ENCODE results near the gene MESD.
A peak's percentile ranks its signal among the peaks of the same experiment; 100 is the strongest.

The MESD gene

DNA sequence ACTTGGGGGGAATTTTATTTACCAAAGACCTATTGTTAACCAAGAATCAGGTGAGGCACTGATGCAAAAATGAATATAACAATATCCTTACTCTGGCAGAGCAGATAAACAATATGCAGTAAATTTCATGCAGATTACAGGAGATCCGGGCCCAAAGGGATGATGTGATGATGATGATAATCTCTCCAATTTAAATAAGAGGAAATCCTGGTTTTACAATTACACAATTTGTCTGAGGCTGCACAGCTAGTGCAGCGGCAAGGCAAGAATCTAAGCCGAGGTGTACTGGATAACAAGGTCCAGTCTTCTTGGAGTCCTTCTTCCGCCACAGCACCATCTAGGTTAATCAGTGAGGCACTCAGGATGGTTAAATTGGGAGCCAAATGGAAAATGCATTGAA is 2.4 kb upstream of the MESD start:
- no peak for FAIRE-seq
- DNase-seq (ENCODE audit: insufficient read length, low spot score) = no peak

DNA sequence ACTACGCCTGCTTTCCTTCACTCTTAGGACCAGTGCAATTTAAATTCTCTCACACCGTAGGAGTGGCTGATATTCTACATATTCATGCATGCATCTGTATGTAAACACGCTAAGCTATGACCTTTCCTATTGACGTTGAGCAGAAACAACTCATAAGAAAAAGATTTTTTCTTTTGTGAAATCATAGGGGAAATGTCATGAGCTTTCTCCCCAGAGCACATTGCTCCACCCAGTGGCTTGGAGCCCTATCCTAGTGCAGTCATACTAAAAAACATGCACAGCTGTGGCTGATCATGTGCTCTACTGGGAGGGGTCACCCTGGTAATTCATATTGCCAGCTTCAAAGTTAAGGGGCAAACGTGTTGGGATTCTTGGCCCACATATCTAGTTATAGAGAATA is 1.8 kb upstream of the MESD start:
- DNase-seq (ENCODE audit: insufficient read length, low spot score) = no peak
- FAIRE-seq = no peak

DNA sequence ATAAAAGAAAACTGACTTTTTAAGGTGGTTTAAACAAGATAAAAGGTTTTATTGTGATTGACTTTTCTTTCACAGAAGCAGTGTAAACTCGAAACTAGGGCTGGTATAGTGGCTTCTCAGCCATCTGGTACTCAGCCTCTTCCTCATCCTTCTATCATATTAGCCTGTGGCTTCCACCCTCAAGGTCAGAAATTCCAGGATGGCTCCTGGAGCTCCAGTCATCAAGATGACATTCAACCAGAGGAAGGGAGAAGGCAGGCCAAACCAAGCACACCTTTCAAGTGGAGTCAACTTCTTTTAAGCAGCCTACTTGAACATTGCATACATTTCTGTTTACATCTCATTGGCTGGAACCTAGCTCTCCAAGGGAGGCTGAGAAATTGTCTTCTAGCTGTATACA is 1.3 kb upstream of the MESD start:
- DNase-seq (ENCODE audit: insufficient read length, low spot score) (no peak), FAIRE-seq (no peak)

DNA sequence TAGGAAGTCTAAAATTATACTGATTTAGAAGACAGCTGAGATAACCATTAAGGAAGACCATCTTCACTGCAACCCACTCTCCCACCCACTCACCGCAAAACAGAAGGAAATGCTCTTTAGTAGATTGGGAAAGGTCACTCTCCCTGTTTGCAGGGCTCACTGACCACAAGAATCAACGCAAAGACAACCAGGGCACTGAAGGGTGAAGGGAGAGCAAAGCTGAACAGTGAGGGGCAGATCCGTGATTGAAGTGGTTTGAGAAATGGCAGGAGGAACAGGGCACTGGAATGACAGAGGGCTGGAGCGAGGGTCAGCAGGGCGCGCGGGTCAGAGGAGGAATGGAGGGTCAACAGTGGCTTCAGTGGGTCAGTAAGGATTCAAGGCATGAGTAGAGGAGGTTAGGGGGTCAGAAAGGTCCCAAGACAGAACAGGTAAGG is 520 bp downstream of the MESD start:
- DNase-seq (ENCODE audit: insufficient read length, low spot score) = peak; percentile 18
- no peak for FAIRE-seq

DNA sequence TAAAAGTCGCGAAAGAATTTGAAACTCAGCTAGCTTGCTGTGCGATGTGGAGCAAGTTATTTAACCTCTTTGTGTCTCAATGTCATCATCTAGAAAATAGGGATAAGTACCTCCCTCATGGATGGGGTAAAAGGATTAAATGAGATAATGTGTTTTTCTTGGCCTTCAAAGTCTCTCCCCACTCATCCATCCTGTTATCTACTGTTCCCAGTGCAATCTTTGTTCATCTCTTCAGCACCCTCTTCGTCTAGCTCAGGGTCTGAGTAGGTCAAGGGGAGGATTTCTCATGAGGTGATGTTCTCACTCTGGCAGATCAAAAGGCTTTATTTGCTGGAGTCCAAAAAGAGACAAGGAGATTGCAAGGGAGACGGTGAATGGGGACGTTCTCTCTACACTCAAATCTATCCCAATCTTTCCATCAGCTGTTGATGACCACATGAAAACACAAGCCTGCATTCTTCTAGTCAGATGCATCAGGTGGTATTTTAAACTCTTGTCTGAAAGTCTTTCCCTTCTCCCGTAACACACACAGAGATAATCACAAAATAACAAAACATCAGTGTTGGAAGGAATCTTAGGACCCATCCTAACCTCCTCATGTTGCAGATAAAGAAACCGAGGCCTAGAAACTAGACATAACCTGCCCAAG is 1.3 kb downstream of the MESD start:
- DNase-seq (ENCODE audit: insufficient read length, low spot score) = no peak
- FAIRE-seq = no peak

DNA sequence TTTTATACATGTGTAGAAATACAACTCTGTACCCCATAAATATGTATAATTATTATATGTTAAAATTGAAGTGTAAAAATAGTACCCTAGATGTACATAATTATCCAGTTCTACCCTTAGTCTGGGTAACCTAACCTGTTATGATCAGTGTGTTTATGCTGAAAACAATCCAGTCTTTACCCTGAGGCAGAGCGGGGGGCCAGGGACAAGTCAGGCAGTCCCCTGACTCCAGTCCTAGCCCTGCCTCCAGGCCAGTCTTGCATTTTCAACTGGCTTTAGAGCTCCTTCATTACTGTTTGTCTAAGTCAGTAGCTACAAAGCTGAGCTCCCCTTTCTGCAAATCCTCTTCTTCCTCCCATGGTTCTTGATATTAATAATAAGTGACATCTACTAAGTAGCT is 3.1 kb downstream of the MESD start:
- no peak for DNase-seq (ENCODE audit: insufficient read length, low spot score)
- FAIRE-seq = no peak

DNA sequence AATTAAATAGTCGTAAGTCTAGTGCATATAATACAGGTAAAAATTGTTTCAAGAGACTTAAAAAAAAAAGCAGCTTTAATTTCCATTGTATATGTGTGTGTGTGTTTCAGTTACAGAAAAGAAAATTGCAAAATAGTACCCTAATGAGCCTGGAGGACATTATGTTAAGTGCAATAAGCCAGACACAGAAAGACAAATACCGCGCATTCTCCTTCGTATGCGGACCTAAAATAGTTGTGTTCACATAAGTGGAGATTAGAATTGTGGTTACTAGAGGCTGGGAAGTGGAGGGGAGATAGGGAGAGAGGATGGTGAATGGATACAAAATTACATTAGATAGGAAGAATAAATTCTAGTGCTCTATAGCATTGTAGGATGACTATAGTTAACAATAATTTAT is 3.6 kb downstream of the MESD start:
- FAIRE-seq = no peak

DNA sequence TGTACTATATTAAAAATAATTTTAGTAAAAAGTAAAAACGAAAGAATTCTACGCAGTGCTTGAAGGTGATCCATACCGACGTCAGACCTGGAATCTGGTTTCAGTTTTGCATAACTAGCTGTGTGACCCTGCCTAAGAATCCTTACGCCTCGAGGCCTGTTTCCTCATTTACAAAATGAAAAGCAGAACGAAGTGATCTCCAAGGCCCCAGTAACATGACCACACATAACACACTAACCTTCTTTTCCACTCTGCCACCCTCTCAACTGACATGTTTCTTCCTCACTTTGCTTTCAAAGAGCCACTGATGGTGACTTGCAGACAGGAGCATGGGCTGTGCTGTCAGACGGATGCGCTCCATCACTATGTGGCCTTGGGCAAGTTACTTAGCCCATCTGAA is 4.8 kb downstream of the MESD start:
- DNase-seq (ENCODE audit: insufficient read length, low spot score) (no peak), FAIRE-seq (no peak)

More for the DNA sequence above, 3.6 kb downstream of the MESD start:
- no peak for DNase-seq (ENCODE audit: insufficient read length, low spot score)

DNA sequence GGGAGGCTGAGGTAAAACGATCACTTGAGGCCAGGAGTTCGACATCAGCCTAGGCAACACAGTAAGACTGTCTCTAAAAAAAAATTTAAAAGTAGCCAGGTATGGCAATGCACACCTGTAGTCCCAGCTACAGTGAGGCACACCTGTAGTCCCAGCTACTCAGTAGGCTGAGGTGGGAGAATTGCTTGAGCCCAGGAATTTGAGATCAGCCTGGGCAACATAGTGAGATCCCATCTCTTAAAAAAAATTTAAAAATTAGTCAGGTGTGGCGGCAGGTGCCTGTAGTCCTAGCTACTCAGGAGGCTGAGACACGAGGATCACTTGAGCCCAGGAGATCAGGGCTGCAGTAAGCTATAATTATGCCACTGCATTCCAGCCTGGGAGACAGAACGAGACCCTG is 6.8 kb downstream of the MESD start:
- DNase-seq (ENCODE audit: insufficient read length, low spot score) (no peak), FAIRE-seq (no peak)

DNA sequence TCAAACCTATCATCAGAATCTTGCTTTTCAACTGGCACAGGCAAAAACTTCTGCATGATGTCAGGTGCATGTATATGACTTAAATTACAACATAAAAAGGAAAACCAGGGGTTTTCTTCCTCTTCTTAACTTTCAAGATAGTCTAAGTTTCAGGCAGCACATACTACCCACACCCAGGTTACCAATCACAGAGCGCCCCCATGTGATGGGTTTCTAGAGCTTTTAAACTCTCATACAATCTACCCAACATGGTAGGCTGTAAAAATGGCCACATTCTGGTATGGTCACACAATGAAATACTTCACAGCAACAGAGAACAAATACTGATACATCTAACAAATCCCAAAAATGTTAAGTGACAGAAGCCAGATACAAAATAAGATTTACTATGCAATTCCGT is 7.4 kb downstream of the MESD start:
- no peak for FAIRE-seq
- no peak for DNase-seq (ENCODE audit: insufficient read length, low spot score)

DNA sequence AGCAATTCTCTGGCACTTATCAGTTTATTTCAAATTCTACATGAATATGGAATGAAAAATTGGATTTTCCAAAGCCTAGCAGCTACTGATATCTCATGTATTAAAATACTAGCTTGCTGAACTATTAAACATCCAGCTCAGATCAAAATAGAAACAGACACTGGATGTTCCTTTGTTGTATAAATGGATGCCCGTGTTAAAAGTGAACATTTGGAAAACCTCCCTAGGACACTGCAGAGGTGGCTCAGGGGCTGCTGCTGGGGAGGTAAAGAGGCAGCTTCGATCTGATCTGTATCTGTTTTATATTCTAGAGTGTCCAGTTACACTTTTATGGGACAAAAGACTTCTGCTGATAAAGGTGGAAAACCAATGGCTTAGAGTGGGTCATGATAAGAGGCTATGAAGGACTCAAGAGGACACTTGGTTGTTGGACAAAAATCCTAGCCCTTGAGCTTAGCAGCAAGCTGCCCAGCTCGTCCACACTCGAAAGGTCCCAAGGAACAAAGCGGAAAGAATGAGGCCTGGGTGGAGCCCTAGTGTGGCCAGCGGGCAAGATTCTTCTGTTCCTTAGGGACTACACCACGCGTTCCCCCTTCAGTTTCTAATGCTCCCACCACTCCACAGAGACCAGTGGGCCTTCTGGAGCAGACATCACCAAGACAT is 9.9 kb downstream of the MESD start:
- FAIRE-seq = no peak
- DNase-seq (ENCODE audit: insufficient read length, low spot score) = no peak

DNA sequence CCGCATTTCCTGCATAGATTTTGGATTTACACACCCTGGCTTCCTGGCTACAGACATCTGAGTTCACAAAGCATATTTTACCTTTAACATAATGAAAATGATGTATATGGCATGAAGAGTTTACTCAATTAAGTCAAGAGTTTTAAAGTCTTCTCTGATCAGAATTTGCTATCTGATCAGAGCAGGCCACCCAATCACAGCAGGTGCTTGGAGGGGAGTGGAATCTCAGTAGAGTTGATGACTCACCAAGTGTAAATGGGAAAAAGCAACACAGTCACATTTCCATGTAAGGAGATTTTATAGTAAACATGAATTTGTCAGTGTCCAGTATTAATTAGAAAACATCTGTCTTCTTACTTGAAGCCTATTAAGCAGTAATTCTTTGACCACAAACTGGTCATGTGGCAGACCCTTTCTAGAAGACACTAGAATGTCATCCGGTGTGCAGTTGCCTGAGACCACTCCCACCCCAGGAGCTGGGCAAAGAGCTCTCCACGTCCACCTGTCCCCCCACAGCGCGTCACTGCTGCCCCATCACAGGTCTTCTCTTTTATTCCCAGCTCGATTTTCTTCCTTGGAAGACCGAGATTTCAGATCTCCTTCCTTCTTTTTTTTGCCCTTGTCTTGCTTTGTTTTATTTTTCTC is 10.8 kb downstream of the MESD start:
- FAIRE-seq (no peak), DNase-seq (ENCODE audit: insufficient read length, low spot score) (no peak)

DNA sequence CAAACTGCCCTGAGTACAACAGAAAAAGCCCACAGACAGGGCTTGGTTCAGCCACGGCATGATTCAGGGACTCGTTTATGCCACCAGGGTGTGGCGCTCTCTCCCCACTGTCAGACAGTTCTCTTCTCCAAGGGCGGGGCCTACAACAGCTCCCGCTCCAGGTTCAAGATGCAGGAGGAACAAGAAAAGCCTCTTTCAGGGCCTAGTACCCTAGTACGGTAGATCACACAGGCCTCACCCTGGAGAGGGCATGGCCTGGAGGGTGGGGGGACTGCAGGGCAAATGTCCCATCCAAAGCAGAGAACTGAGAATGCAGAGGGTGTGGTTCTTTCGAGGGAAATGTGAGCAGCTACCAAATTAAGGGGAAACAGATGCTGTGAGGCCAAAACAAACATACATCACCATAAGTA is 12.0 kb downstream of the MESD start:
- FAIRE-seq = no peak
- DNase-seq (ENCODE audit: insufficient read length, low spot score) = no peak

DNA sequence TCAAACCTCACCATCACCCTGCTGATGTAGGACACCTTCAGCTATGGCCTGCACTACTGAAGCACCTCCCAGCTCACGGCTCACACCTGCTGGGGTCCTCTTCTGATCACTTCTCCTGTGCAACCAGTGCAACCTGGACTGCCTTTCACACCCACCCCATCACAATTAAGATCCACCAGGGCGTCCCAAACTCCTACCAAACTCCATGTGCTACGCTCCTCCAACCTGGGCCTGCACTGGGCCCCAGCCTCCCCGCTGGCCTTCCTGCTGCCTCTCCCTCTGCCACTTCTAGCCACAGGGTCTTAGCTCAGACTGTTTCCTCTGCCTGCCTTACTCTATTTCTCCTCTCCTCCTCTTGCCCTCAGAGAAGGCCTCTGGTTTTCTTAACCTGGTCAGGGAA is 12.8 kb downstream of the MESD start:
- FAIRE-seq (no peak), DNase-seq (ENCODE audit: insufficient read length, low spot score) (no peak)

DNA sequence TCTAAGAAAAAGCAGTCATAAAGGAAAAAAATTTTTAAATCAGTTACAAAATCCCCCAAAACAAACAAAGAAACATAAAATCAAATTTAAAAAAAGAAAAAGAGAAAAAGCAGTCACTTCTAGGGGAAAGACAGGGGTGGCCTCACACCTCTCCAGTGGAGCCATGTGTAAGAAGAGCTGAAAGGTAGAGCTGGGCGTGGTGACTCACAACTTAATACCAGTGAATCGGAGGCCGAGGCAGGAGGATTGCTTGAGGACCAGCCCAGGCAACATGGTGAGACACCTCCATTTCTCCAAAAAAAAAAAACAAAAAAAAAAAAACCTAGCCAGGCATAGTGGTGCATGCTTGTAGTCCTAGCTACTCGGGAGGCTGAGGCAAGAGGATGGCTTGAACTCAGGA is 14.7 kb downstream of the MESD start:
- no peak for DNase-seq (ENCODE audit: insufficient read length, low spot score)
- no peak for FAIRE-seq

DNA sequence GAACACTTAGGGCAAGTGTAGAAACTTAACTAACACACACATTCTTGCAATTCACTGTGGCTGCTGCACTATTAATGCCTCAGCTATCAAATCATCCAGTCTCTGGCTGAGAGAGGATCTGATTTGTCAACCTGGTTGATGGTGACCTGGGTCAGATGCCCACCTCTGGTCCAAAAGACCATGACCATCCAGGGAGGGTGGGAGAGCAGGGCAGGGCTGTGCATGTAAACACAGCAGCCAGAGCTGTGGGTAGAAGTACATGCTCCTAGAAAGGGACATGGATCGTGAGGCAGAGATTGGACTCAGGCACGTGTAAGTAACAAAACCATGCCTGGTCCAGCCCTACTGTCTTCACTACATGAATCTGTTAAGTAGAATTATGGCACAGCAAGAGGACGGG is 17.3 kb downstream of the MESD start:
- DNase-seq (ENCODE audit: insufficient read length, low spot score) (no peak), FAIRE-seq (no peak)

DNA sequence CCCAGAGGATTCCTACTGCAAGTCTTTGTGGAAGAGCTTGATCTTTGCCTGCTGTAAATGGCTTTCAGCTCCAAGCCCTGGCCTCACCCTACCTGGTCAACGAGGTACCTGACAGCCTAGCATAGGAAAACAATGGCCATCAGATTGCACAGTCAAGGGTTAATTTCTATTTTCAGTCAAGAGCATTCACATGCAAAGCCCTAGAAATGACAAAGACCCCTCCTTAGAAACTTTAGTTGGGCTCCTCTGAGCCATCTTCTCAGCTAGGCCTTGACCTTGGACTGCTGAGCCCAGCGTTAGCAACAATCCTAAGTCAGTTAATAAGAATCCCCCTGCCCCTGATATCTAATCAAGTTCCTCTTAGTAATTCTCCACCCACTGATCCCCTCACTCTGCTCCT is 18.5 kb downstream of the MESD start:
- DNase-seq (ENCODE audit: insufficient read length, low spot score) = no peak
- FAIRE-seq = no peak

DNA sequence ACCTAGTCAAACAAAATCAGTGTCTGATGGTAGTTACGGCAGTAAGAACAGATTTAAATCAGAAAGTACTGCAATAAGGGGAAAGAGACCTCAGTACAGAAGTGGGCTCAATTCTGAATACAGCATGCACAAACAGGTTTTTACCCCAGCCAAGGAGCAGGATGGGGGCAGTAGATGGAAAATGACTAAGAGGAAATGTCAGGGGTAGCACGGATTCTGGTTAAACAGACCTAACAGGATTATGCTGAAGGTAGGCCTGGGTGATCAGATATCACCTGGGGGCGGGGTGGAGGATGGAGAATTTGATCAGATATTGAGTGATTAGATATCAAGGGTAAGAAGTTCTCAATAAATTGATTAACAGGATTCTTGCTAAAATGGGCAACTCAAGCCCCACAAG is 19.0 kb downstream of the MESD start:
- FAIRE-seq (no peak), DNase-seq (ENCODE audit: insufficient read length, low spot score) (no peak)

DNA sequence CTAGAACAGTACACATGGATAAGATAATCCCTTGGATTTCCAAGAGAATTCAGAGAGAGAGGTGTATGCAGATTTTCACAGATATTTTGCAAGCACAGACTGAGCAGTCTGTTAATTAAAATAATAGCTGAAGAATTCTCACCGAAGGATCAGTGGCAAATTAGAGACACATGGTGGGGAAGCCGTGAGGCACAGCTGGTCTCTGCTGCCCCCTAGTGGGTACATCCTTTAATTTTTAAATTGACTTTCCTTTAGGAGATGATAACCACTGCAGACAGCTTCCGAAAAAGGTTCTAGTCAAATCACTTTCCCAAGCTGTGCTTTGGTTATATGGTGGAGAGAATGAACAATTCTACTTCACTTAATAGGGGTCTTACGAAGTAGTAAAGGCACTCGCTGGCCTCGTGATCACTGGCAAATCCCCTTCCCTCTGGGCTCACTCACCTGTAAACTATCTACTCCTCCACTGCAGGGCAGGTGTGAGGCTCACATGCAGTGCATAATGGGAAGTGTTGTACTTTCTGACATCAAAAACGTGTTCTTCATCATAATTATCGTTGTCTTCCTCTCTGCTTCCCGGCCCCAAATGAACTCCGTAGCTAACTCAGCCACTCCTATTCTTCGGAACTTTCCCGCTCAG is 19.5 kb downstream of the MESD start:
- FAIRE-seq (no peak), DNase-seq (ENCODE audit: insufficient read length, low spot score) (peak; percentile 56)

DNA sequence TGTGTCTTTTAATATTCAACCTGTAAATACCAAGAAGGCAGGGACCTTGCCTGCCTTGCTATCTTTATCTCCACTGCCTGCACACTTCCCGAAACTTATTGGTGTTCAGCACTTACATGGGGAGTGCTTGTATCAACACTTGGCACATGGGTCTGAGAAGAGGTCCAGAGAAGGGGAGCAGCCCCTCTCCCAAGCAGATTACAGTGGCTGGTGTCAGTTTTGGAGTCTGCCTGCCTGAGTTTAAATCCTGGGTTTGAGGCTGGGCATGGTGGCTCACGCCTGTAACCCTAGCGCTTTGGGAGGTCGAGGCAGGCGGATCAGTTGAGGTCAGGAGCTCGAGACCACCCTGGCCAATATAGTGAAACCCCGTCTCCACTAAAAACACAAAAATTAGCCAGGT is 20.3 kb downstream of the MESD start:
- DNase-seq (ENCODE audit: insufficient read length, low spot score) = no peak
- FAIRE-seq = no peak

DNA sequence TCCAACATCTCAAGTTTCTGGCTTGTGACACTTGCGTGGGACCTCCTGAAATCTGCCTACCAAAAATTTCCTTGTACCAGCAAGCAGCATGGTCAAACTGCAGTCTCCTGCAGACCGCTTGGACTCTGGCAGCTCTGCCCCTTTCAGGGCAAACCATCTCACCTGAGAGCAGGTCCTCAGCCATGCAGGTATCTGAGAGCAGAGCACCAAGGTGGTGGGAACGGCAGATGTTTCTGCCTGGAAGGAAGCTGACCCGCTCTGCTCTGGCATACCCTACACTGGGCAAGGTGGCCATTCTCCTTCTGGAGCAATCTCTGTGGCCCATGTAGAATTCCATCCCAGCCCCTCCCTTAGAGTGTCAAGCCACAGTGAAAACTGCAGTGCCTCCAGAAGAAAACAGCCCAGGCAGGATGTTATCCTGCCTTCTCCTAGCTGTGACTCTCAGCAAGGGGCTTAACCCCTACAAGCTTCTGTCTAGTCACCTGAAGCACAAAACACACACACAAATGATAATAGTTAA is 21.6 kb downstream of the MESD start:
- FAIRE-seq = no peak

DNA sequence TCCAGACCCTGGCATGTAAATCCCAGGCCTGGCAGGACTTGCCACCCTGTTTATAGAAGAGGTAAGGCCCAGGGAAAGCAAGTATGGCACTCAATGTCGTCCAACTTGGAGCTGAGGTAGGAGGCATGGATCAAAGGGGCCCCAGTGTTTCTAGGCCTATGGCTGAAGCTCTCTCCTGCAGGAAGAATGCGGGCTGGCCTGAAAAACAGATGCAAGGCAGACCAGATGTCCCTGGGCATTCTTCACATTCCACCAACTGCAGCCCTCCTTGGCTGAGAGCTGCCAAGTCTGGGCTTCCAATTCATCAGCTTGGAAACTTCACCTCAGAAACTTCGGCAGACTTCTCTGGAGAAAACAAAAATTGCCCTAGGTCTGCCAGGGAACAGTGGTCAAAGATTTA is 22.2 kb downstream of the MESD start:
- DNase-seq (ENCODE audit: insufficient read length, low spot score) = peak; percentile 57
- FAIRE-seq = no peak

More for the DNA sequence above, 21.6 kb downstream of the MESD start:
- no peak for DNase-seq (ENCODE audit: insufficient read length, low spot score)

All from HTR-8/SVneo (cell line).